ENCODE results near the gene COL5A1.

DNA sequence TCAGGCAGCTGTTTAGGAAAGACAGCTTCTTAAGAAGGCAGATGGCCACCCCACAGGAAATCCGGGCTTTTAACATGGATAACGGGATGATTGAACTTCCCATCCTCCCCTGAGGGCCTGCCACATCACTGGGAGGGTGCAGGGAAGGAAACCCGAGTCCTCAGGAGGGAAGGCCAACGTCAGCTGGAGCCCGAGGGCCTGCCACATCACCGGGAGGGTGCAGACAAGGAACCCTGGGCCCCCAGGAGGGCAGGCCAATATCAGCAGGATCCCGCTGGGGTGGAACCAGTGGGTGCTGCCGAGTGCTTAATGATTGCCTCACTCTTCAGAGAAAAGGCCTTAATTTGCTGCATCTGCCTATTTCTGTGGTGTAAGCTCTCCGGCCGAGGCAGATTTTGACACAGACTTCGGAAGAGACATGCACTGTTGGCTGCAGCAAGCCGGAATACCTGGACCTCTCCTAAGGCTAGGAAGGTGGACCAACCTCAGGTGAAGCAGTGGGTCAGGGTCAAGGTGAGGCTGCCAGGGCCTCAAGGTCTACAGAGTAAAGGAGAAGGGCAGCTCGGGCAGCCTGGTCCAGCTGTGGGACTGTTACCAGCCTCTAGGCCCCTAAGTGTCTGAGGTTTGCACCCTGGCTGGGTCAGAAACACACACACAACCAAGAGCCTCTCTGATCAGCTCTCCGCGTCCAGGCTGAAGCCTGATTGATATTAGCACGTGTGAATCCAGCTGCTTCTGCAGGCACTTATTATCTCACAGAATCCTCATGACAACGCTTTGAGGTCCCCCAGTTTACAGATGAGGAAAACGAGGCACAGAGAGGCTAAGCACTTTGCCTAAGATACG is 14.8 kb upstream of the COL5A1 start:
- no peak for TF ChIP-seq EZH2 (IDR thresholded peaks at IDR 0.05)
- peak; percentile 20; the same call in 1 of the 2 replicates for TF ChIP-seq POLR2AphosphoS5 (IDR thresholded peaks at IDR 0.05; ENCODE audit: borderline replicate concordance, low read depth, low read length)
- no peak for TF ChIP-seq FOXP2 (optimal IDR thresholded peaks at IDR 0.05; ENCODE audit: control extremely low read depth, extremely low read length, insufficient read depth)

Measured in SK-N-MC (cell line).